NCI-H748 (cell line): ENCODE results near the gene ANKUB1.

ENCODE experiments used
- DNase-seq: peaks from one replicate; lab custom pipeline; 2025; ENCODE audit not compliant: unreplicated experiment; lab: John Stamatoyannopoulos, UW

ANKUB1 gene

DNA sequence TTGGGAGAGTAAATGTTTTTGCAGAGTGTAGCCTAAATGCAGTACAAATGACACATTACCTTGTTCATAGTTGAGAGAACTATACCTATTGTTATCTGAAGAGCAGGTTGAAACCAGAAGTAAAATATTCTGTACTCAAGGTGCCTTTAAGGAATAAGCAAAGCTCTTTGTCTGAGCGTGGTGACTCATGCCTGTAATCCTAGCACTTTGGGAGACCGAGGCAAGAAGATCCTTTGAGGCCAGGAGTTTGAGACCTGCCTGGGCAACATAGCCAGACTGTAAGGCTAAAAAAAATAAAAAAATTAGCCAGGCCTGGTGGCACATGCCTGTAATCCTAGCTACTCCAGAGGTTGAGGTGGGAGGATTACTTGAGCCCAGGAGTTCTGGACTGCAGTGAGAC is 18.5 kb upstream of the ANKUB1 start:
- no peak for DNase-seq

GRCh38 chr3:149809699-149810098 is 17.3 kb upstream of the ANKUB1 start:
- no peak for DNase-seq

DNA sequence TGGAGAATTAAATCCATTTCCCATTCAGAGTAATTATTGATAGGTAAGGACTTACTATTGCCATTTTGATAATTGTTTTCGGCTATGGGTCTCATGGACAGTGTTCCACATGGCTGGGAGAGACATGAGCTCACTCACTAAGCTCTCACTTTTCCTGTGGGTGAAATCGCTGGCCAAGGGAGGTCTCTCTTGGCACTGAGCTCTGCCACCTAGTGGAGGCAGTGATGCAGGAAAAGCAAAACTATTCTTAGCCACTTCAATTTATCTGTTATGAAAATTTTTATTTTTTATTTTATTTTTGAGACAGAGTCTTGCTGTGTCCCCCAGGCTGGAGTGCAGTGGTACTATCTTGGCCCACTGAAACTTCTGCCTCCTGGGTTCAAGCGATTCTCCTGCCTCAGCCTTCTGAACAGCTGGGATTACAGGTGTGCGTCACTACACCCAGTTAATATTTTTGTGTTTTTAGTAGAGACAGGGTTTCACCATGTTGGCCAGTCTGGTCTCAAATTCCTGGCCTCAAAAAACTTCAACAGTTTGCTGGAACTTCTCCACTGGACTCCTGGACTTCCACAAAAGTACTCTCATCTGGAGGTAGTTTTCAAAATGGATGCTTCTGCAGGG is 16.0 kb upstream of the ANKUB1 start:
- peak; percentile 65 for DNase-seq

DNA sequence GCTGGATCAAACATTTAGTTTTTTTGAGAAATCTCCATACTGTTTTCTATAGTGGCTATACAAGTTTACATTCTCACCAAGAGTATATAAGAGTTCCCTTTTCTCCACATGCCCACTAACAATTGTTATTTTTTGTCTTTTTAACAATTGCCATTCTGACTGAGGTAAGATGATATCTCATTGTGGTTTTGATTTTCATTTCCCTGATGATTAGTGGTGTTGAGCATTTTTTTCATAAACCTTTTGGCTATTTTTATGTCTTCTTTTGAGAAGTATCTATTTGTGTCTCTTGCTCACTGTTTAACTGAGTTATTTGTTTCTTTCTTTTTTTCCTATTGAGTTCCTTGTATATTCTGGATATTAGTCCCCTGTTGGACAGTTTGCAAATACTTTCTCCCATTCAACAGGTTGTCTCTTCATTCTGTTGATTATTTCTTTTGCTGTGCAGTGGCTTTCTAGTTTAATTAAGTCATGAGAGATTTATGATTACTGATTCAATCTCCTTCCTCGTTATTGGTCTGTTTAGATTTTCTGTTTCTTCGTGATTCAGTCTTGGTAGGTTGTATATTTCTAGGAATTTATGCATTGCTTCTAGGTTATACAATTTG is 13.9 kb upstream of the ANKUB1 start:
- no peak for DNase-seq

- no peak for DNase-seq
These were observed 9.3 kb upstream of the ANKUB1 start for GRCh38 chr3:149801639-149802038.

DNA sequence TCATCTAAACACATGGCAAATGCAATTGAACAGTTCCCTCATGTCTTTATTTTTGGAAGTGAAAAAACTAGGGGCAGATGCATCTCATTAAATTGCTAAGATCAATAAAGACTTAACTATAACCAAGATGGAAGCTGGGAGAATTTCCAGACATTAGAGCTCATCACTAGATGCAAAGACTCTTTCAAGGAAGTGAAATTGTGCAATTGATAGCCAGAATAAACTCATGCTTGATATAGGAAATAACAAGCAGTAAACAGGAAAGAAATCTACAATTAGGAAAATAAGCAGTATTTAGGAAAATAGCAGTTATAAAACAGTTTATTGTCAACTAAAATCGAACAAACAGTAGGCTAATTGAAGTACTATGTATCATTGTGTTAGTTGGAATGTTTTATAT is 8.8 kb upstream of the ANKUB1 start:
- DNase-seq, result no peak

- DNase-seq, result no peak
These were observed 8.3 kb upstream of the ANKUB1 start for GRCh38 chr3:149800693-149801092.

DNA sequence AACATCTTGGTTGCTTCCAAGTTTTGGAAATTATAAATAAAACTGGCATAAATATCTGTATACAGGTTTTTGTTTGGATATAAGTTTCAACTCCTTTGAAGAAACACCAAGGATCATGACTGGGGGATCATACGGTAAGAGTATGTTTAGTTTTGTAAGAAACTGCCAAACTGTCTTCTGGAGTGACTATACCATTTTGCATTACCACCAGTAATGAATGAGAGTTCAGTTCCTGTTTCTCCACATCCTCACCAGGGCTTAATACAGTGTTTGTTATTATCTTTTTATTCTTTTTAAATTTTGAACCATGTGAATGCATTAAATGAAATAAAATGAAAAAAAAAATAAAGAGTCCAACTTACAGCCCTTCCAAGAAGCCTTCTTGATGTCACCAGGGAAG is 3.7 kb upstream of the ANKUB1 start:
- DNase-seq, result no peak

- no peak for DNase-seq
These were observed 1.7 kb downstream of the ANKUB1 start for GRCh38 chr3:149790698-149791097.

- DNase-seq, result no peak
These were observed 2.1 kb downstream of the ANKUB1 start for GRCh38 chr3:149790268-149790667.

DNA sequence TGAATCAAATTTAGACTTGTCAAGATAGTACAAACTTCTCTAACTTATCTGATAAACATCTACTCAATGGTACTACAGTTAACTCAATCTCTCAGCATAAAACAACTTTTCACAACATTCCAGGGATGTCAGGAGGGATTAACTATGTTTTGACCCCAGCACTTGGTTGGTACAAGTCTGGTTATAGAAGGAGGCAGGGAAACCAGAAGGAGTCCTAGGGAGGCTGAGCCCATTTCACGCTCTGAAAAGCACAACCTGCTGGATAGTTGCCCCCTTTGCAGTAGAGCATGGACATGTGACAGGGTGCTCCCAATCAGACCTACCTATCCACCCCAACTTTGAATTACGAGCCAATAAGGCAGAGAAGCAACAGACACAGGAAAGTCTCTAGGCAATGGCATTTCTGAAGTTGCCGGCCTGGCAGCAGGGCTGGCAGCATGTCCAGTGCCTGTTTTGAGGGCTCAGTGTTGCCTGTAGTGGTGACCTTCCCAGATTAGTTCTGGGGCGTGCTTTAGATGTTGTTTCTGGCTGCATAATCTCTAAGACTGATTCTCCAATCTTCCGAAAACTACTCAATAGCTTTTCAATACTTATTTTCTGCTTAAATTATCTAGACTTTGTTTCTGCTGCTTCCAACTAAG is 8.2 kb downstream of the ANKUB1 start:
- no peak for DNase-seq

GRCh38 chr3:149783576-149783975 is 8.8 kb downstream of the ANKUB1 start:
- no peak for DNase-seq

GRCh38 chr3:149781741-149782140 is 10.6 kb downstream of the ANKUB1 start:
- no peak for DNase-seq

DNA sequence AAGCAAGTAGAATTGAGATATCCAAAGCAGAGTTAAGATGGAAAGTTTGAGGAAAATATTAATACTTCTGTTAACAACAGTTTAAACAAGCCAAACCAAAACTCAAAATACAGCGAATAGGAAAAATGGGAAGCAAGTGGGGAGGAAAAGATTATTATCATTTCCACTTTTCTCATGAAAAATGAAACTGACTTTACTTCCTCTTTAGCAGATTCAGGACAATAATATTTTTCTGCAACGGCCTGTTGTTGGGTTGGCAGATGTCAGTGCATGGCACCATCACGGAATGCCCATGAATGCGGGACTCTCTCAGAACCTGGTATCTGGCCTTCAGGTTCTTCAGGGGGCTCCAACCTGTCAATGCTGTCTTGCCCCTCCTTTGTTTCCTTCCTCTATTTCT is 11.1 kb downstream of the ANKUB1 start:
- no peak for DNase-seq

DNA sequence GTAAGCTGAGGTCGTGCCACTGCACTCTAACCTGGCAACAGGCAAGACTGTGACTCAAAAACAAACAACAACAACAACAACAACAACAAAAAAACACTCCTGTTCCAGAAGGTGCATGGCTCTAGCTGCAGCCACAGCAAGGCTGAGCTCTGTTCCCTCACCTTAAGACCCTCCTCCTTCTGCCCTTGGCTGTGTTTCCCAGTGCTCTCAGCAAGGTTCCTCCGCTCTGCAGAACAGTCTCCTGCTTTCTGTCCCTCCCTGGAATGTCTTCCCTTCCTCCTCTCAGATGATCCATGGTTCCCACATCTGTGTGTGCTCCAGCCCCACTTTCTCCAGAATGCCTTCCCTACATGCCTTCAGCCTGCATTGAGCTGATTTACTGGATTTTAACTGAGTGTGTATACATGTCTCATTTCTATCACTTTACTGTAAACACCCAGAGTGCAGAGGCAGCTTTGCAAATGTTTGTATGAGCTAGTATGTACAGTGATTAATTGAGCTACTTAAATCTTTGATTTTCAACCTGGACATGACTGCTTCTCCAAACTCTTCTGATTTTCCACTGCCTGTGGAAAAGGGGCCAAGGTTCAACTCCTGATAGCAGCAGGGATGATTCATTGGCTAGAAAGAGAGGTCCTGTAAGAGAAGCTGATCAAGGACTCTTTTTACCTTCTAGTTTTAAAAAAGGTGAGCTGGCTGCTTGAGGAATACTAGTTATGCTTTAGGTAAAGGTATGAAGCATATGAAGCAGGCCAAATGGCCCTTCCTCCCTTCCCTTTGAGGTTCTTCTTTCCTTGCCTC is 14.7 kb downstream of the ANKUB1 start:
- DNase-seq, result no peak

DNA sequence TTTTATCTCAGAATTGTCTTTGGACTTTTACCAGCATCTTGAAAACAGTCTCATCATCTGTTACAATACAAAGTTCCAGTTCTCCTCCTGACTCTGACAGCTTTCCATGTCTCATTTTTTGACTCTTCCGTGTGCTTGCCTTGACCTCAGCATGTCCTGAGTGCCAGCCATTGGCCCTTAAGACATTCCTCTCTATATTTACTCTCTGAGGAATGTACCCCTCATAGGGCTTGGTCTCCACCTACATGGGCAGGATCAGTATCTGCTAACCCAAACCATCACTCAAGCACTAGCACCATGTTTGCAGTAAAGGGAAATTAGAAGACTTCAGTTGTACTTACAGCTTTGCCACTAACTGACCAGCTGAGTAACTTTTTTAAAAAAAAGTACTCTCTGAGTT is 16.2 kb downstream of the ANKUB1 start:
- DNase-seq, result no peak

DNA sequence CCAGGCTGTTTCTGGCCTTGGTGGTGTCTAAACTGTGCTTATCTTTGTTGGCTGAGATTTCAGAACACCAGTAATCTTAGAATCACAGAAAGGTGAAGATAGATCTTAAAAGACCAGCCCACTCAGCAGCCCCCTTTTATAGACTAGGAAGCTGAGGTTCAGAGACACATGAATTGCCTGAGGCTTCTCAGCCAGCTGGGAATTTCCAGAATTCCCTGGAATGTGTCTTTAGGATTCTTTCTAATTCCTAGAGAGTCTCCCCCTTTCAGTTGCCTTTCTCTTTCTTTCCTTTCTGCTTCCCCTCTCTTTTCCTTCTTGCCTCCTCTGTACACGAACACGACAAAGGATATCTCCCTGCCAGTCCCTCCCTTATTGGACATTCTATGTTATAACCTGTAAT is 19.5 kb downstream of the ANKUB1 start:
- DNase-seq, result no peak

GRCh38 chr3:149771652-149772271 is 20.6 kb downstream of the ANKUB1 start:
- peak; percentile 34 for DNase-seq

DNA sequence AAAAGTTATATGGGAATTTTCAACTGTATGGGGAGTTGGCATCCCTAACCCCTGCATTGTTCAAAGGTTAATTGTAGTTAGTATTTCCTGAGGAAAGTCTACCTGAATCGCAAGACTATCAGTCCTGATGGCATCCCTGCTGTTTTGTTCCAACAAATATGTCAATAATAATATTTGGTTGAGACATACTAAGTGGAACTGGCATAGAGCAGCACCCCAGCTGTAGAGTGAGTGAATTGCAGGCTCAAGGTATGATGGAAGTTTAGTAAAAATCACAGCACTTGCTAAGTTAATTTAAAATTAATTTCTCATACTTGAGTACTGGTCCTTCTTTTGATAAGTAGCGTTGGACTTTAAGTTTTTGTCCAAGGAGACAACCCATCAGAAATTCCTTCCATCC is 22.1 kb downstream of the ANKUB1 start:
- no peak for DNase-seq

DNA sequence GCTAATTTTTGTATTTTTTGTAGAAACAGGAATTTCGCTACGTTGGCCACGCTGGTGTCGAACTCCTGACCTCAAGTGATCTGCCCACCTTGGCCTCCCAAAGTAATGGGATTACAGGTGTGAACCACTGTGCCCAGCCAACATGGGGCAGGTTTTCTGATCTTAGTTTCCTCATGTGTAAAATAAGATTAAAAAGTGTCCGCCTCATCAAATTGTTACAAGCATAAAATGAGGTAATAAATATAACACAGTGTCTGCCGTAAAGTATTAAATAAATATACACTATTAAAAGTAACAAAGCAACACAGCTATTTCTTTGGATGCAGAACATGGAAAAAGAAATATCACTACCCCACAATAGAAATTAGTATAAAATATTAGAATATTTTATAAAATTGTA is 23.6 kb downstream of the ANKUB1 start:
- no peak for DNase-seq

DNA sequence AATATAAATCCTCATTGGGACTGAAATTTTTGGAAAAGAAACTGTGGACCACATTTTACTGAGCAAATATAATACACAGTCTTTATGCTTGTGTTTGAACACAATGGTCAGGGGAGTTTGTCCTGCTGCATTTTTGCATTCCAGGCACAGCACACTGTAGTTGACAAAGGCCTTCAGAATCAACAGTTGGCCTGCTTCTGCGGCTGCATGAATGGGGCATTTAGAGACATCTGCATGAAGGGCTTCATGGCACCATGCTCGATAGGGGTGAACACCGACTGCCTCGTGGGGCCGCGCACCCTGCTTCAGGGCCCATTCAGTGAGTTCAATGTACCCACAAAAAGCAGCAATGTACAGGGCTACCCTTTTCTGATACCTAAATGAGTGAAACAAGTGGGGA is 24.6 kb downstream of the ANKUB1 start:
- DNase-seq, result no peak
